ENCODE measurements around the gene ANLN.
"Not testable (repeated sequence)": the region's sequence is repeated elsewhere in the genome, so short reads cannot be mapped to it uniquely, and the experiment has no call there.

Gene ANLN

DNA sequence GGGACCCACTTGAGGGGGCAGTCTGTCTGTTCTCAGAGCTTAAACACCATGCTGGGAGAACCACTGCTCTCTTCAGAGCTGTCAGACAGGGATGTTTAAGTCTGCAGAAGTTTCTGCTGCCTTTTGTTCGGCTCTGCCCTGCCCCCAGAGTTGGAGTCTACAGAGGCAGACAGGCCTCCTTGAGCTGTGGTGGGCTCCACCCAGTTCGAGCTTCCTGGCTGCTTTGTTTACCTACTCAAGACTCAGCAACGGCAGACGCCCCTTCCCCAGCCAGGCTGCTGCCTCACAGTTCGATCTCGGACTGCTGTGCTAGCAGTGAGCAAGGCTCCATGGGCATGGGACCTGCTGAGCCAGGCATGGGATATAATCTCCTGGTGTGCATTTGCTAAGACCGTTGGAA, 11.1 kb upstream of the ANLN start:
- not testable (repeated sequence) for DNase-seq (ENCODE audit: low spot score)

DNA sequence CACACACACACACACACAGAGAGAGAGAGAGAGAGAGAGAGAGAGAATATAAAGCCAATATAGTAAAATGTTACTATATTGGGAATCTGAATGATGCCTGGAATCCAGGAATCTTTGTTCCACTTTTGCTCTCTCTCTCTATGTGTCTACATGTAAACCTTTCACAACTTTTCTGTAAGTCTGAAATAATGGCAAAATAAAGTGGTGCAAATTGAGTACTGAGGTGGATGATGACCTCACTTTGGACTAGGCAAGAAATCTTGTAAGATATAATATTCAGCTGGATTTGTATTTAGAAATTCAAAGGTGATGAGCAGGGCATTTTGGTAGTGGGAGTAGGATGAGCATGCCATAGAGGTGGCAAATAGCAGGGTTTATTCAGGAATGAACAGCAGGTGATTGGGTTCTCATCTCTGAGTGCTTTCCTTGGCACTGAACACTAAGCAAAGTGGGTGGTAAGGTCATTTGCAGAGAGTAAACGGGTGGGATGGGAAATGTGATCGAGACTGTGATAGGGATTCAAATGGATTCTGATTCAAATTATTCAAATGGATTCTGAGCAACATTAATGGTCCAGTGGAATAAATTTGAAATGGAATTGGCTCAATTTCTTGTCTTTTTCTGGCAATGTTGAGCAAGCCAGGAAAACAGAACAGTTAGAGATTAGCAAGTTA, 9.7 kb upstream of the ANLN start:
- DNase-seq (ENCODE audit: low spot score), result no peak

DNA sequence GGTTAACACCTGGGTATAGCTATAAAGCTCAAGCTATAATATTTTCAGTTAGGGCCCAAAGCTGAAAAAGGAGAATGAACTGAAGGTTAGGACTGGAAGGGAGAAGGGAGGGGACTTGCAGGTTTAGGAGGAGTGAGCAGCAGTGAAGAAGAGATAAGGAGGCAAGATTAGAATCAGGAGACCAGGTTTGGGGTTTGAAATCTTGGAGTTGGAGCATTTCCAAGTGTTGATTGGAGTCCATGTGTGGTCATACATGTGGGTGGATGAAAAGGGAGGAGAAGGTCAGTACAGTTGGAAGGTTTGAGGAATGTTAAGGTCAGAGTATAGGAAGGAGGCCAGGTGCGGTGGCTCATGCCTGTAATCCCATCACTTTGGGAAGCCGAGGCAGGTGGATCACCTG, 8.6 kb upstream of the ANLN start:
- DNase-seq (ENCODE audit: low spot score), result no peak

DNA sequence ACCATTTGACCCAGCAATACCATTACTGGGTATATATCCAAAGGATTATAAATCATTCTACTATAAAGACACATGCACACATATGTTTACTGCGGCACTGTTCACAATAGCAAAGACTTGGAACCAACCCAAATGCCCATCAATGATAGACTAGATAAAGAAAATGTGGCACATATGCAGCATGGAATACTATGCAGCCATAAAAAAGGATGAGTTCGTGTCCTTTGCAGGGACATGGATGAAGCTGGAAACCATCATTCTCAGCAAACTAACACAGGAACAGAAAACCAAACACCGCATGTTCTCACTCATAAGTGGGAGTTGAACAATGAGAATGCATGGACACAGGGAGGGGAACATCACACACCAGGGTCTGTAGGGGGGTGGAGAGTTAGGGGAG, 6.4 kb upstream of the ANLN start:
- not testable (repeated sequence) for DNase-seq (ENCODE audit: low spot score)

DNA sequence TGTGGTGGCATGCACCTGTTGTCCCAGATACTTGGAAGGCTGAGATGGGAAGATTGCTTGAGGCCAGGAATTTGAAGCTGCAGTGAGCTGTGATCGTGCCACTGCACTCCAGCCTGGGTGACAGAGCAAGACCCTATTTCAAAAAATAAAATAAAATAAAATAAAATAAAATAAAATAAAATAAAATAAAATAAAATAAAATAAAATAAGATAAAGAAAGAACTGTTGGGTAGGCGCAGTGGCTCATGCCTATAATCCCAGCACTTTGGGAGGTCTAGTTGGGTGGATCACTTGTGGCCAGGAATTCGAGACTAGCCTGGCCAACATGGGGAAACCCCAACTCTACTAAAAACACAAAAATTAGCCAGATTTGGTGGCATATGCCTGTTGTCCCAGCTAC, 4.0 kb upstream of the ANLN start:
- DNase-seq (ENCODE audit: low spot score), result not testable (repeated sequence)

DNA sequence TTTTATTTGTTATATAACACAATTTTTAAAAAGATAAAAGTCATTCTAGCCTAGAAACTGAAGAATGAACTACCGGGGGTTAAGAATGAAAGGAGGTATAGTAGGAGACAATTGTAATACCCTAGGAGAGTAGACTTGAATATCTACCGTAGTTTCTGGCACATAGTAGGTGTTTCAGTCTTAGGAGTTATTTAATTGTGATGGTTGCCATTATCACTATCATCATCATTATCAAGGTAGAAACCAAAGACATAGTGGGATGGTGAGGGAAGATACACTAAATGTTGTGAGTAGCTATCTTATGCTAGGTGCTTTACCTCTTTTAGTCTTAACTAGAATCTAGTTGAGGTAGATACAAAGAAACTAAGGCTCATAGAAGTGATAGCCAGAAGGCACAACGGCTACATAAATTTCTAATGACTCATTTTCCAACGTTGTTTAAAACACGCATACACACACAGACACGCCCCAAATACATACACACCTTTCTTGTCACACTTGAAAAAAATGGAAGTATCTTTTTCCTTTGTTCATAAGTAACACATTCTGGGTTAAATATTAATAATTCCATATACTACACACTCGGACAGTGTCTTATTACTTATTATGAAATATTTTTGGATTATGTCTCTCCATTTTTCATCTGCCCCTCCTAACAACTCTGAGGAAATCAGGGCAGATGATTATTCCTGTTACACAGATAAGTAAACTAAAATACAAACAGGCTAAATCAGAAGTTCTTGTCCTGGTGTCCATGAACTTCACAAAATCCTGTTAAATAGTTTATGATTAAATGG, 2.0 kb upstream of the ANLN start:
- no peak for DNase-seq (ENCODE audit: low spot score)

DNA sequence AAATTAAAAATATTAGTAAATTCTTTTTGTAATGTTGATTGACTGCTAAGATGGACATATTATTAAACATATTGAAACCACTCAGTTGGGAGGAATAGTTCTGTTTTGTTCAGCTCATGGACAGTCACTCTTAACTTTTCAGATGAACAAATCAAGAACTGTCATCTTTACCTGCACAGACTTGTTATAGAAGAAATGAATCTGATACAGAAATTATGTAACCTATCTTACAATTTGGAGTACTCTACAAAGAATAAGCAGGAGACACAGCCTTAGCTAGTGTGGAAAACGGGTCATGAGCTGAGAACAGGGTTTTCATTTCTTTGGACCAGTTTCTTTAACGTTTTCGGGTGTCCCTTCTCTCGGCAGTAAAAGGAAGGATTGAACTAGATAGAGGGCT, 1.2 kb upstream of the ANLN start:
- DNase-seq (ENCODE audit: low spot score), result peak; percentile 17

DNA sequence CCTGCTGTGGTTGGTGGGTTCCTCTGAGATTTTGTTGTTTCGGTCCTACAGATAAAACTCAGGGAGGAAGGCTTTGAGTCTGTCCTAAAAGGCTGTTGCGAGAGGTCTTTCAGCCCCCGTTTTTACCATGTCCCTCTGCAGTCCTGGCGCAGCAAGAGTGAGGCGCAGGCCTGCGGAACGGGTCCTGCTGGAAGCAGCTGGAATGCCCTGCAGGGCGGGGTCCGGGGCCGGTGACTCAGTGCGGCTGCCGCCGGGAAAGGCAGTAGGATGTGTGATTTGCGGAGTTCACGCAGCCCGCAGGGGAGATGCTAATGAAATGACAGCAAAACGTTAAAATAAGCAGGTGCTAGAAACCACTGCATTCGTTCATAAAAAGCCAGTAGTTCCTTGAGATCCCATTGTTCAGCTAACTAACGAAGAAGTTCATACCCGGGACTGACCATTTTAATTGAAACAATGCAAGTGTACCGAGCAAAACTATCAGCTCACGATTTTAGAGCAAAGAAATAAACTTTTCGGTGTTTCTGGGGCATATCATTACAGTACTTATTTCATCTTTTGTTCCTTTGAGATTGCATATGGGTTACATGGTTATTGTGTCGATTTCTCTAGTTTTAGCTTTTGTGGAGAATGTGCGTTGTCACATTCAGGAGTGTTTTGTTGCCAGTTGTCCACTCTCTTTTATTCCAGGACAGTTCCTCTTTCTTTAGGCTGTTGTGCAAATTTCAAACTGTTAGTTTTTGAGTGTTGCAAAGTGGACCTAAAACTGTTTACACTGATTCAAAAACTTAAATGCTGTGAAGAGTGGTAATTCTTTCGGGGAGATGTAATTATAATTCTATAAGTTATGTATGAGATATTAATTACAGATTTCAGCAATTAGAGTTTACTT, 783 bp downstream of the ANLN start:
- no peak for DNase-seq (ENCODE audit: low spot score)

- peak; percentile 68 for DNase-seq (ENCODE audit: low spot score)
Observed at GRCh38 chr7:36391436-36392198, 2.0 kb downstream of the ANLN start.

- peak; percentile 26 for DNase-seq (ENCODE audit: low spot score)
Observed at GRCh38 chr7:36393826-36394225, 4.2 kb downstream of the ANLN start.

DNA sequence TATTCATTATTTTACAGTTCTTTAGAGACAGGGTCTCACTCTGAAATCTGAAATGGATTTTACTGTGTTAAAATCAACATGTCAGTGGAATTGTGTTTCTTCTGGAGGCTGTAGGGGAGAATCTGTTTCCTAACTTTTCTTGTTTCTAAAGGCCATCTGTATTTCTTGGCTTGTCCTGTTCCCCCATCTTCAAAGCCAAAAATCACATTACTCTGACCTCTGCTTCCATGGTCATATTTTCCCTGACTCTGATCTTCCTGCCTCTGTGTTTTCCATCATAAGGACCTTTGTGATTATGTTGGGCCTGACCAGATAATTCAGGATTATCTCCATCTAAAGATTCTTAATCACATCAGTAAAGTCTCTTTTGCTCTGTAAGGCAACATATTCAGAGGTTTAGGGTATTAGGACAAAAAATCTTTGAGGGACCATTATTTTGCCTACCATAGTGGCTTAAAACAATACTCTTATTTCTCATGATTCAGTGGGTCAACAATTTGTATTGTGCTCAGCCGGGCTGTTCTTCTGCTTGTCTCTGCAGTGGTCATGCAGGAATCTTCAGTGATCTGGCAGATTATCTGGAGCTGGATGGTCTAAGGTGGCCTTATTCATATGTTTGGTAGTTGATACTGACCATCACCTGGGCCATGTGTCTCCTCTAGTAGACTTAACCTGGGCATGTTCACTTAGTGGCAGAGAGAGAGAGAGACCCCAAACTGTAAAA, 5.7 kb downstream of the ANLN start:
- no peak for DNase-seq (ENCODE audit: low spot score)

DNA sequence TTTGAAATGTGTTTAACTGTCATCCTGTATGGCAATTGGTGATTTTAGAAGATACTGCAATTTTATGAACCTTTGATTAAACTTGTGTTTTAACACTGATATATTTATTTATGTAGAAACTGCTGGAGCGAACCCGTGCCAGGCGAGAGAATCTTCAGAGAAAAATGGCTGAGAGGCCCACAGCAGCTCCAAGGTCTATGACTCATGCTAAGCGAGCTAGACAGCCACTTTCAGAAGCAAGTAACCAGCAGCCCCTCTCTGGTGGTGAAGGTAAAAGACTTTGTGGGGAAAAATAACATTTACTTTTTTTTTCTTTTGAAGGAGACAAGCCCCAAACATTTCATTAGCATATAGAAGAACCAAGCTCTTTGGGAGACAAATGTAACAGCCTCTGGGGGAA, 6.5 kb downstream of the ANLN start:
- no peak for DNase-seq (ENCODE audit: low spot score)

GRCh38 chr7:36400036-36400435, 10.4 kb downstream of the ANLN start:
- DNase-seq (ENCODE audit: low spot score), result no peak

- no peak for DNase-seq (ENCODE audit: low spot score)
Observed at GRCh38 chr7:36400606-36401005, 10.9 kb downstream of the ANLN start.

GRCh38 chr7:36403452-36403851, 13.8 kb downstream of the ANLN start:
- DNase-seq (ENCODE audit: low spot score), result no peak

DNA sequence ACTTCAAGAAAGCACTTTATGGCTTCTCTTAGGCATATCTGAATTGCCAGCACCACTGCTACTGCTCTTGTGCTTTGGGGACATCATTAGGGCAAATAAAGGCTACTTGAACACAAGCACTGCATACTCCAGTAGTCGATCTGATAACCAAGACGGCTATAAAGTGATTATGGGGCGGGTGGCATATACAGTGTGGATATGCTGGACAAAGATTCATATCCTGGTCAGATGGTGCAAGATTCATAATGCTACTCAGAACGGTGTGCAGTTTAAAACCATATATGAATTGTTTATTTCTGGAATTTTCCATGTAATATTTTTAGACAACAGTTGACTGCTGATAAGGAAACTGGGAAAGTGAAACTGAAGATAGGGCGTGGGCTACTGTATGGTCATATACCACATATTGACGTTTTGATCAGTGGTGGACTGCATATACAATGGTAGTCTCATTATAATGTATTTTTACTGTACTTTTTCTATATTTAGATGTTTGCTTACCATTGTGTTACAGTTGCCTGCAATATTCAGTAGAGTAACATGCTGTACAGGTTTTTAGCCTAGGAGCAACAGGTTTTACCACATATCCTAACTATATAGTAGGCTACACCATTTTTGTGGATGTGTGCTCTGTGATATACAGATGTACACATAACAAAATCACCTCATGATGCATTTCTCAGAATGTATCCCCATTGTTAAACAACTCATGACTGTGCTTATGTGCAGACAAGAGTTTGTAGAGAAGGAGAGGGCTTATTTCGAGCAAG, 15.2 kb downstream of the ANLN start:
- no peak for DNase-seq (ENCODE audit: low spot score)

- no peak for DNase-seq (ENCODE audit: low spot score)
Observed at GRCh38 chr7:36405409-36405803, 15.7 kb downstream of the ANLN start.

- DNase-seq (ENCODE audit: low spot score), result no peak
Observed at GRCh38 chr7:36406156-36406555, 16.5 kb downstream of the ANLN start.

- no peak for DNase-seq (ENCODE audit: low spot score)
Observed at GRCh38 chr7:36407636-36408550, 18.2 kb downstream of the ANLN start.
